Caco-2 (cell line): ENCODE data around the gene LARP1. TPM values are rescaled to one million over a fixed set of nuclear protein-coding genes. Genes with fewer than 3 reads are reported as not detected.

Source experiments
- BruUV-seq: library from RNA; stranded (reverse); fragments of 400-500 nt; replicated peaks from 2 replicates; lab custom pipeline; 2021; lab: Mats Ljungman, UMichigan
- CTCF ChIA-PET: fragments of 300-600 bp; sonication (Branson Sonifier 250); formaldehyde crosslinking; loops from one replicate; lab custom pipeline; 2022; ENCODE audit warnings: antibody characterized with exemption; lab: Charles Lee
- POLR2A ChIA-PET: fragments of 300-600 bp; sonication (Branson Sonifier 250); formaldehyde crosslinking; loops from one replicate; lab custom pipeline; 2022; ENCODE audit warnings: antibody characterized with exemption; lab: Charles Lee
- DNase-seq, 2 experiments: peaks; one replicate each; pipeline versions ENCODE4 v3.0.0 to v3.0.0-alpha.2; 2020 to 2022
- H3K27me3 ChIP-seq: replicated peaks from 2 replicates; pipeline ENCODE4 v1.6.0; 2011; ENCODE audit warnings: low read length; ENCODE audit not compliant: control insufficient read depth, insufficient read depth
- H3K36me3 ChIP-seq: 2 replicates; pipeline ENCODE4 v1.5.1; 2011; ENCODE audit warnings: low read length; ENCODE audit not compliant: control insufficient read depth, insufficient read depth
- H3K4me1 ChIP-seq: fragments of 250-450 bp; sonication (Bioruptor Pico); 2 replicates; pipeline ENCODE4 v1.5.1; 2020; ENCODE audit warnings: mild to moderate bottlenecking
- H3K4me3 ChIP-seq: 2 replicates; pipeline ENCODE4 v1.5.1; 2011; ENCODE audit warnings: low read depth, mild to moderate bottlenecking, control low read depth, low read length
- H3K9me3 ChIP-seq: fragments of 250-450 bp; sonication (Bioruptor Pico); 2 replicates; pipeline ENCODE4 v1.5.1; 2020; ENCODE audit warnings: mild to moderate bottlenecking, moderate library complexity
- H3K27ac Mint-ChIP-seq: one replicate; pipeline ENCODE4 v1.8.0; 2022; ENCODE audit warnings: mixed read lengths; ENCODE audit not compliant: unreplicated experiment
- H3K27me3 Mint-ChIP-seq: one replicate; pipeline ENCODE4 v1.8.0; 2022; ENCODE audit warnings: mixed read lengths; ENCODE audit not compliant: insufficient read depth, unreplicated experiment
- H3K36me3 Mint-ChIP-seq: one replicate; pipeline ENCODE4 v1.8.0; 2022; ENCODE audit warnings: mild to moderate bottlenecking, mixed read lengths; ENCODE audit not compliant: insufficient read depth, unreplicated experiment
- H3K4me1 Mint-ChIP-seq: one replicate; pipeline ENCODE4 v1.8.0; 2022; ENCODE audit warnings: low read depth, mixed read lengths; ENCODE audit not compliant: unreplicated experiment
- H3K4me3 Mint-ChIP-seq: one replicate; pipeline ENCODE4 v1.8.0; 2022; ENCODE audit warnings: mild to moderate bottlenecking, moderate library complexity, mixed read lengths; ENCODE audit not compliant: unreplicated experiment
- H3K9me3 Mint-ChIP-seq: one replicate; pipeline ENCODE4 v1.8.0; 2022; ENCODE audit warnings: mixed read lengths; ENCODE audit not compliant: unreplicated experiment
- CTCF ChIP-seq, 2 experiments: fragments of 200-600 bp in 1 of 2; IDR thresholded peaks; 1 replicate in 1 of 2; 2 replicates in 1 of 2; pipeline versions ENCODE4 v1.5.1 to v1.8.0; 2011 to 2022; ENCODE audit warnings: antibody characterized with exemption in 1 of 2, control low read depth in 1 of 2, inconsistent platforms in 1 of 2, low read depth in 1 of 2, low read length in 1 of 2, mild to moderate bottlenecking in 1 of 2, moderate library complexity in 1 of 2; ENCODE audit not compliant: insufficient read depth in 1 of 2, severe bottlenecking in 1 of 2, unreplicated experiment in 1 of 2
- intact Hi-C: fragments of 100-400 bp; cut with micrococcal nuclease; formaldehyde crosslinking; loops from one replicate; pipeline ENCODE4 v1.10.0; 2022; ENCODE audit not compliant: unreplicated experiment
- total RNA-seq: library from RNA; stranded (reverse); gene quantifications from 2 replicates; pipeline ENCODE4 v1.2.3, GENCODE V29; 2022

The LARP1 gene
- total RNA-seq, 1 experiment from 2014 or later: 372 TPM

GRCh38 chr5:154712518-154713437 lies 42.4 kb upstream of the LARP1 start:
- Histone ChIP-seq H3K9me3 (no peaks in the 10 kb centered on the region), H3K27me3 (no peaks in the 10 kb centered on the region), H3K4me1 (peaks cover 15% of the 10 kb centered on the region), H3K36me3 (no peaks in the 10 kb centered on the region; the same call in 1 of the 2 replicates), H3K4me3 (no peak overlapping the region)
- no peaks in the 10 kb centered on the region for H3K4me1 Mint-ChIP-seq
- ChIA-PET CTCF (no interaction called here), POLR2A (no interaction called here)
- no peak for TF ChIP-seq CTCF (IDR thresholded peaks at IDR 0.05; ENCODE audit: insufficient read depth in 1 of 2, low read depth in 1 of 2, low read length in 1 of 2, severe bottlenecking in 1 of 2, unreplicated experiment in 1 of 2)
- no peaks in the 10 kb centered on the region for H3K27me3 Mint-ChIP-seq
- no peak overlapping the region for H3K27ac Mint-ChIP-seq
- intact Hi-C loops: no loop called here
- no peak overlapping the region for H3K4me3 Mint-ChIP-seq
- no peaks in the 10 kb centered on the region for H3K9me3 Mint-ChIP-seq
- H3K36me3 Mint-ChIP-seq: no peaks in the 10 kb centered on the region
- DNase-seq: peak in 1 of 2 experiments; percentile 13
- no TSS peak for BruUV-seq

- Mint-ChIP-seq H3K36me3 (no peaks in the 10 kb centered on the region), H3K27me3 (no peaks in the 10 kb centered on the region), H3K4me1 (no peaks in the 10 kb centered on the region), H3K27ac (no peak overlapping the region), H3K4me3 (no peak overlapping the region), H3K9me3 (no peaks in the 10 kb centered on the region)
- CTCF ChIA-PET: interaction anchor here (1.3 kb wide), 1 partner anchor 60 kb away, joined by 4 read pairs; no protein-coding TSS in a partner anchor
- Histone ChIP-seq H3K9me3 (no peaks in the 10 kb centered on the region), H3K36me3 (no peaks in the 10 kb centered on the region; the same call in 1 of the 2 replicates), H3K4me3 (no peak overlapping the region), H3K27me3 (no peaks in the 10 kb centered on the region), H3K4me1 (peaks cover 15% of the 10 kb centered on the region)
- BruUV-seq: no TSS peak
- TF ChIP-seq CTCF (IDR thresholded peaks at IDR 0.05; ENCODE audit: insufficient read depth in 1 of 2, low read depth in 1 of 2, low read length in 1 of 2, severe bottlenecking in 1 of 2, unreplicated experiment in 1 of 2): no peak
- DNase-seq: no peak
- POLR2A ChIA-PET: no interaction called here
- intact Hi-C loops: no loop called here
Measured at GRCh38 chr5:154713615-154714125, 41.5 kb upstream of the LARP1 start.

- no peak overlapping the region for H3K27ac Mint-ChIP-seq
- no peaks in the 10 kb centered on the region for H3K9me3 Mint-ChIP-seq
- no peak overlapping the region for H3K4me3 ChIP-seq
- no peaks in the 10 kb centered on the region for H3K27me3 ChIP-seq
- H3K36me3 ChIP-seq: no peaks in the 10 kb centered on the region; the same call in 1 of the 2 replicates
- no TSS peak for BruUV-seq
- no peak for TF ChIP-seq CTCF (IDR thresholded peaks at IDR 0.05; ENCODE audit: insufficient read depth in 1 of 2, low read depth in 1 of 2, low read length in 1 of 2, severe bottlenecking in 1 of 2, unreplicated experiment in 1 of 2)
- no peaks in the 10 kb centered on the region for H3K36me3 Mint-ChIP-seq
- CTCF ChIA-PET: interaction anchor here (1.3 kb wide), 1 partner anchor 61 kb away, joined by 4 read pairs; no protein-coding TSS in a partner anchor
- intact Hi-C loops: no loop called here
- H3K4me1 Mint-ChIP-seq: no peaks in the 10 kb centered on the region
- DNase-seq: no peak
- no peaks in the 10 kb centered on the region for H3K9me3 ChIP-seq
- no peaks in the 10 kb centered on the region for H3K27me3 Mint-ChIP-seq
- H3K4me3 Mint-ChIP-seq: no peak overlapping the region
- POLR2A ChIA-PET: no interaction called here
- peaks cover 15% of the 10 kb centered on the region for H3K4me1 ChIP-seq
Measured at GRCh38 chr5:154714266-154714986, 40.8 kb upstream of the LARP1 start.
